ENCODE measurements around the gene ADK. TPM values are rescaled to one million over a fixed set of nuclear protein-coding genes. Genes with fewer than 3 reads are reported as not detected.

Gene ADK
- total RNA-seq, 1 experiment from 2014 or later, result 66.6 TPM

- Mint-ChIP-seq H3K4me3 (ENCODE audit: low read depth, unreplicated experiment) (no peak overlapping the region), H3K9me3 (ENCODE audit: low read depth, unreplicated experiment) (no peaks in the 10 kb centered on the region), H3K27ac (ENCODE audit: unreplicated experiment) (no peak overlapping the region), H3K27me3 (ENCODE audit: unreplicated experiment) (no peaks in the 10 kb centered on the region), H3K4me1 (ENCODE audit: low read depth, unreplicated experiment) (peaks cover 15% of the 10 kb centered on the region), H3K36me3 (ENCODE audit: insufficient read depth, unreplicated experiment) (no peaks in the 10 kb centered on the region)
- intact Hi-C loops (cut with micrococcal nuclease; ENCODE audit: unreplicated experiment), result no loop called here
- no peak for DNase-seq
- BruUV-seq (replicated peaks), result no TSS peak
- TF ChIP-seq CTCF (IDR thresholded peaks at IDR 0.05; ENCODE audit: unreplicated experiment), result no peak
- CTCF ChIA-PET, result interaction anchor here (0.6 to 0.9 kb wide), 4 partner anchors 9 to 528 kb away, joined by 3 to 7 read pairs (median 4); no protein-coding TSS in a partner anchor
Observed at GRCh38 chr10:74681917-74682627, 531.1 kb downstream of the ADK start.

GRCh38 chr10:74683067-74683466 is 532.0 kb downstream of the ADK start:
- Mint-ChIP-seq H3K27me3 (ENCODE audit: unreplicated experiment) (no peaks in the 10 kb centered on the region), H3K27ac (ENCODE audit: unreplicated experiment) (no peak overlapping the region), H3K36me3 (ENCODE audit: insufficient read depth, unreplicated experiment) (no peaks in the 10 kb centered on the region), H3K9me3 (ENCODE audit: low read depth, unreplicated experiment) (no peaks in the 10 kb centered on the region), H3K4me1 (ENCODE audit: low read depth, unreplicated experiment) (peaks cover 15% of the 10 kb centered on the region), H3K4me3 (ENCODE audit: low read depth, unreplicated experiment) (no peak overlapping the region)
- CTCF ChIA-PET, result no interaction called here
- no TSS peak for BruUV-seq (replicated peaks)
- TF ChIP-seq CTCF (IDR thresholded peaks at IDR 0.05; ENCODE audit: unreplicated experiment), result no peak
- no peak for DNase-seq
- intact Hi-C loops (cut with micrococcal nuclease; ENCODE audit: unreplicated experiment), result no loop called here

GRCh38 chr10:74683621-74684364 is 532.8 kb downstream of the ADK start:
- Mint-ChIP-seq H3K4me3 (ENCODE audit: low read depth, unreplicated experiment) (no peak overlapping the region), H3K9me3 (ENCODE audit: low read depth, unreplicated experiment) (no peaks in the 10 kb centered on the region), H3K36me3 (ENCODE audit: insufficient read depth, unreplicated experiment) (no peaks in the 10 kb centered on the region), H3K4me1 (ENCODE audit: low read depth, unreplicated experiment) (peaks cover 15% of the 10 kb centered on the region), H3K27ac (ENCODE audit: unreplicated experiment) (no peak overlapping the region), H3K27me3 (ENCODE audit: unreplicated experiment) (no peaks in the 10 kb centered on the region)
- no peak for TF ChIP-seq CTCF (IDR thresholded peaks at IDR 0.05; ENCODE audit: unreplicated experiment)
- CTCF ChIA-PET, result no interaction called here
- BruUV-seq (replicated peaks), result no TSS peak
- no peak for DNase-seq
- intact Hi-C loops (cut with micrococcal nuclease; ENCODE audit: unreplicated experiment), result no loop called here

- CTCF ChIA-PET, result no interaction called here
- intact Hi-C loops (cut with micrococcal nuclease; ENCODE audit: unreplicated experiment), result no loop called here
- no peak for DNase-seq
- no peaks in the 10 kb centered on the region for H3K36me3 Mint-ChIP-seq (ENCODE audit: insufficient read depth, unreplicated experiment)
- no peak overlapping the region for H3K4me3 Mint-ChIP-seq (ENCODE audit: low read depth, unreplicated experiment)
- H3K27ac Mint-ChIP-seq (ENCODE audit: unreplicated experiment), result no peak overlapping the region
- BruUV-seq (replicated peaks), result no TSS peak
- H3K9me3 Mint-ChIP-seq (ENCODE audit: low read depth, unreplicated experiment), result no peaks in the 10 kb centered on the region
- H3K27me3 Mint-ChIP-seq (ENCODE audit: unreplicated experiment), result no peaks in the 10 kb centered on the region
- H3K4me1 Mint-ChIP-seq (ENCODE audit: low read depth, unreplicated experiment), result peaks cover 15% of the 10 kb centered on the region
- no peak for TF ChIP-seq CTCF (IDR thresholded peaks at IDR 0.05; ENCODE audit: unreplicated experiment)
Observed at GRCh38 chr10:74684462-74684861, 533.4 kb downstream of the ADK start.
